PC-3 (cell line): ENCODE data around the gene SGMS1. TPM values are rescaled to one million over a fixed set of nuclear protein-coding genes. Genes with fewer than 3 reads are reported as not detected.

Source experiments
- ATAC-seq: fragments of 200-7000 bp; cut with Tn5 transposase; 2 replicates; pipeline ENCODE4 v1.9.1; 2020; ENCODE audit warnings: mild to moderate bottlenecking, moderate library complexity
- BruUV-seq: library from RNA; stranded (reverse); fragments of 400-500 nt; replicated peaks from 2 replicates; lab custom pipeline; 2021; lab: Mats Ljungman, UMichigan
- CTCF ChIA-PET: fragments of 300-600 bp; sonication (Branson Sonifier 250); formaldehyde crosslinking; loops from one replicate; lab custom pipeline; 2022; ENCODE audit warnings: antibody characterized with exemption; lab: Charles Lee
- POLR2A ChIA-PET: fragments of 300-600 bp; sonication (Branson Sonifier 250); formaldehyde crosslinking; loops from one replicate; lab custom pipeline; 2022; ENCODE audit warnings: antibody characterized with exemption; ENCODE audit not compliant: unreplicated experiment; lab: Charles Lee
- DNase-seq: peaks from one replicate; pipeline ENCODE4 v3.0.0-alpha.2; 2015
- H2AFZ ChIP-seq: fragments of 300-600 bp; sonication (generic); 2 replicates; pipeline ENCODE4 v1.6.0; 2016; ENCODE audit warnings: antibody characterized with exemption, low read length
- H3F3A ChIP-seq: fragments of 300-600 bp; sonication (generic); one replicate; pipeline ENCODE4 v1.6.0; 2017; ENCODE audit warnings: antibody characterized with exemption, low read length, control low read depth, mild to moderate bottlenecking; ENCODE audit not compliant: unreplicated experiment
- H3K27ac ChIP-seq: fragments of 300-600 bp; sonication (generic); 2 replicates; pipeline ENCODE4 v1.5.1; 2016; ENCODE audit warnings: mild to moderate bottlenecking, low read length
- H3K27me3 ChIP-seq: fragments of 300-600 bp; sonication (generic); 2 replicates; pipeline ENCODE4 v1.6.1; 2016; ENCODE audit warnings: low read length, mixed read lengths
- H3K36me3 ChIP-seq: fragments of 300-600 bp; sonication (generic); 2 replicates; pipeline ENCODE4 v1.6.1; 2016; ENCODE audit warnings: low read depth, mixed run types, low read length, mixed read lengths
- H3K4me1 ChIP-seq: fragments of 300-600 bp; sonication (generic); 2 replicates; pipeline ENCODE4 v1.5.1; 2016; ENCODE audit warnings: low read length; ENCODE audit not compliant: insufficient read depth
- H3K4me2 ChIP-seq: fragments of 300-600 bp; sonication (generic); 2 replicates; pipeline ENCODE4 v1.6.0; 2016; ENCODE audit warnings: low read length
- H3K4me3 ChIP-seq: fragments of 300-600 bp; sonication (generic); 2 replicates; pipeline ENCODE4 v1.5.1; 2016; ENCODE audit warnings: mild to moderate bottlenecking, low read length, mixed read lengths
- H3K79me2 ChIP-seq: fragments of 300-600 bp; sonication (generic); 2 replicates; pipeline ENCODE4 v1.6.1; 2017; ENCODE audit warnings: low read length, mixed read lengths
- H3K9ac ChIP-seq: fragments of 300-600 bp; sonication (generic); 2 replicates; pipeline ENCODE4 v1.6.0; 2016; ENCODE audit warnings: mild to moderate bottlenecking, low read length
- H3K9me2 ChIP-seq: fragments of 300-600 bp; sonication (generic); replicated peaks from 2 replicates; pipeline ENCODE4 v1.6.1; 2016; ENCODE audit warnings: mixed run types, low read length, mixed read lengths
- H3K9me3 ChIP-seq: fragments of 300-600 bp; sonication (generic); 2 replicates; pipeline ENCODE4 v1.6.1; 2016; ENCODE audit warnings: low read length, mixed read lengths
- H4K20me1 ChIP-seq: fragments of 300-600 bp; sonication (generic); 2 replicates; pipeline ENCODE4 v1.6.1; 2016; ENCODE audit warnings: low read length, mixed read lengths
- CTCF ChIP-seq: fragments of 300-600 bp; sonication (generic); conservative IDR thresholded peaks from 2 replicates; pipeline ENCODE4 v1.5.1; 2017; ENCODE audit warnings: antibody characterized with exemption, low read depth, mild to moderate bottlenecking, low read length
- EZH2 ChIP-seq: fragments of 300-600 bp; sonication (generic); IDR thresholded peaks from one replicate; pipeline ENCODE4 v1.6.1; 2017; ENCODE audit warnings: antibody characterized with exemption, mild to moderate bottlenecking, low read length; ENCODE audit not compliant: unreplicated experiment
- EZH2phosphoT487 ChIP-seq: fragments of 300-600 bp; sonication (generic); IDR thresholded peaks from 2 replicates; pipeline ENCODE4 v1.6.1; 2018; ENCODE audit warnings: mild to moderate bottlenecking, antibody characterized with exemption, low read length, borderline replicate concordance
- intact Hi-C: fragments of 100-400 bp; cut with micrococcal nuclease; formaldehyde crosslinking; loops from 2 replicates; pipeline ENCODE4 v1.9.0; 2023
- total RNA-seq: library from RNA; depleted of rRNA; stranded (reverse); fragments of >200 nt; gene quantifications from 2 replicates; pipeline ENCODE4 v1.2.3, GENCODE V29; 2014

The SGMS1 gene
- total RNA-seq, 1 experiment from 2014 or later: 61.4 TPM

- Histone ChIP-seq H3K9me2 (no peaks in the 10 kb centered on the region), H3K79me2 (0 out of 2 replicates have a peak, but pooled peaks cover under 1% of the 10 kb centered on the region), H3K36me3 (no peaks in the 10 kb centered on the region), H3K4me3 (no peak overlapping the region), H3K27ac (no peak overlapping the region), H3K9ac (no peak overlapping the region), H3F3A (no peaks in the 10 kb centered on the region), H3K27me3 (no peaks in the 10 kb centered on the region), H3K4me1 (no peaks in the 10 kb centered on the region), H3K4me2 (no peak overlapping the region), H2AFZ (no peak overlapping the region), H4K20me1 (no peaks in the 10 kb centered on the region), H3K9me3 (no peaks in the 10 kb centered on the region)
- no TSS peak for BruUV-seq
- no peak for DNase-seq
- TF ChIP-seq EZH2phosphoT487 (no peak), CTCF (no peak), EZH2 (no peak)
- ATAC-seq: no peak
- CTCF ChIA-PET: no interaction called here
- POLR2A ChIA-PET: no interaction called here
- intact Hi-C loops: no loop called here
Measured at GRCh38 chr10:50541921-50542320, 81.8 kb downstream of the SGMS1 start.

GRCh38 chr10:50541317-50541716 is 82.4 kb downstream of the SGMS1 start:
- no TSS peak for BruUV-seq
- ATAC-seq (no peak), DNase-seq (no peak)
- ChIA-PET POLR2A (no interaction called here), CTCF (no interaction called here)
- Histone ChIP-seq H3K27me3 (no peaks in the 10 kb centered on the region), H3K9me2 (no peaks in the 10 kb centered on the region), H3K4me1 (no peaks in the 10 kb centered on the region), H3K79me2 (no peaks in the 10 kb centered on the region), H3F3A (no peaks in the 10 kb centered on the region), H3K4me3 (no peak overlapping the region), H2AFZ (no peak overlapping the region), H3K4me2 (no peak overlapping the region), H3K27ac (no peak overlapping the region), H3K36me3 (no peaks in the 10 kb centered on the region), H4K20me1 (no peaks in the 10 kb centered on the region), H3K9me3 (no peaks in the 10 kb centered on the region), H3K9ac (no peak overlapping the region)
- intact Hi-C loops: no loop called here
- TF ChIP-seq CTCF (no peak), EZH2phosphoT487 (no peak), EZH2 (no peak)

GRCh38 chr10:50540826-50541122 is 83.0 kb downstream of the SGMS1 start:
- H3K79me2 ChIP-seq: no peaks in the 10 kb centered on the region
- no peak overlapping the region for H3K4me2 ChIP-seq
- no peaks in the 10 kb centered on the region for H3K27me3 ChIP-seq
- no peak overlapping the region for H3K9ac ChIP-seq
- H4K20me1 ChIP-seq: no peaks in the 10 kb centered on the region
- no peak overlapping the region for H3K27ac ChIP-seq
- ChIA-PET POLR2A (no interaction called here), CTCF (no interaction called here)
- no peak overlapping the region for H2AFZ ChIP-seq
- no peaks in the 10 kb centered on the region for H3F3A ChIP-seq
- intact Hi-C loops: no loop called here
- no peak for DNase-seq
- H3K4me3 ChIP-seq: no peak overlapping the region
- TF ChIP-seq CTCF (no peak), EZH2 (no peak), EZH2phosphoT487 (no peak)
- no peaks in the 10 kb centered on the region for H3K4me1 ChIP-seq
- no peaks in the 10 kb centered on the region for H3K9me2 ChIP-seq
- H3K9me3 ChIP-seq: no peaks in the 10 kb centered on the region
- no TSS peak for BruUV-seq
- no peaks in the 10 kb centered on the region for H3K36me3 ChIP-seq
- no peak for ATAC-seq
